Measurements from ENCODE around the gene ASS1.

ASS1 gene

DNA sequence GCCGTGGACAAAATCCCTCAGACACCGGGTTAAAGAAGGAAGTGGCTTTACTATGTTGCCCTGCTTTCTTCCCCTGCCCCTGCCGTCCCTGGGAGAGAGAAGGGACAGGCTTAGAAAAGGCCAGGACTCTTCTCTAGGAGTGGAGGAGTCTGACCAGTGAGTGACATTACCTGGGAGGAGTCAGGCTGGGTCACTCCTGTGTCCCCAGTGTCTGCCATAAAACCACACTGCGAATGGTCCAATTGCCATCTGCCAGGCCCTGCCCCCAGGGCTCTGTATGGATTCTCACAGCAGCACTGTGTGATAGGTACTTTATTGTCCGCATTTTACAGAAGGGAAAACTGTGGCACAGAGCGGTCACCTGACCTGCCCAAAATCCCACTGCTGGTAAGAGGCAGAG, 103.3 kb downstream of the ASS1 start:
- no peaks in the 10 kb centered on the region for H3K27me3 ChIP-seq (ENCODE audit: control insufficient read depth, low read length)
- no peak overlapping the region for H3K4me3 ChIP-seq (ENCODE audit: low read length)
- H3K4me2 ChIP-seq (ENCODE audit: low read length), result no peak overlapping the region
- no peak overlapping the region for H3K27ac ChIP-seq (ENCODE audit: low read depth, low read length)
- H3K9me2 ChIP-seq (replicated peaks; ENCODE audit: control insufficient read depth, low read length), result no peaks in the 10 kb centered on the region
- H3K36me3 ChIP-seq (ENCODE audit: control insufficient read depth, low read length), result no peaks in the 10 kb centered on the region
- no peaks in the 10 kb centered on the region for H4K20me1 ChIP-seq (ENCODE audit: control insufficient read depth, insufficient read depth, low read depth, low read length)
- H3K9me3 ChIP-seq (ENCODE audit: control insufficient read depth, insufficient read depth, low read length), result peaks cover 10% of the 10 kb centered on the region; the same call in 1 of the 2 replicates
- H3F3A ChIP-seq (ENCODE audit: control insufficient read depth, insufficient read depth), result no peaks in the 10 kb centered on the region
- 0 out of 2 replicates have a peak, but pooled peaks cover 2% of the 10 kb centered on the region for H3K4me1 ChIP-seq (ENCODE audit: control insufficient read depth, low read length)
- no peak for TF ChIP-seq EZH2phosphoT487 (IDR thresholded peaks at IDR 0.05; ENCODE audit: borderline replicate concordance, low read length)
- TF ChIP-seq, protein P1, sequence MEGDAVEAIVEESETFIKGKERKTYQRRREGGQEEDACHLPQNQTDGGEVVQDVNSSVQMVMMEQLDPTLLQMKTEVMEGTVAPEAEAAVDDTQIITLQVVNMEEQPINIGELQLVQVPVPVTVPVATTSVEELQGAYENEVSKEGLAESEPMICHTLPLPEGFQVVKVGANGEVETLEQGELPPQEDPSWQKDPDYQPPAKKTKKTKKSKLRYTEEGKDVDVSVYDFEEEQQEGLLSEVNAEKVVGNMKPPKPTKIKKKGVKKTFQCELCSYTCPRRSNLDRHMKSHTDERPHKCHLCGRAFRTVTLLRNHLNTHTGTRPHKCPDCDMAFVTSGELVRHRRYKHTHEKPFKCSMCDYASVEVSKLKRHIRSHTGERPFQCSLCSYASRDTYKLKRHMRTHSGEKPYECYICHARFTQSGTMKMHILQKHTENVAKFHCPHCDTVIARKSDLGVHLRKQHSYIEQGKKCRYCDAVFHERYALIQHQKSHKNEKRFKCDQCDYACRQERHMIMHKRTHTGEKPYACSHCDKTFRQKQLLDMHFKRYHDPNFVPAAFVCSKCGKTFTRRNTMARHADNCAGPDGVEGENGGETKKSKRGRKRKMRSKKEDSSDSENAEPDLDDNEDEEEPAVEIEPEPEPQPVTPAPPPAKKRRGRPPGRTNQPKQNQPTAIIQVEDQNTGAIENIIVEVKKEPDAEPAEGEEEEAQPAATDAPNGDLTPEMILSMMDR (IDR thresholded peaks at IDR 0.05; ENCODE audit: low read depth, low read length, poor library complexity, severe bottlenecking), result no peak
- no peaks in the 10 kb centered on the region for H3K79me2 ChIP-seq (ENCODE audit: control insufficient read depth, low read length)

DNA sequence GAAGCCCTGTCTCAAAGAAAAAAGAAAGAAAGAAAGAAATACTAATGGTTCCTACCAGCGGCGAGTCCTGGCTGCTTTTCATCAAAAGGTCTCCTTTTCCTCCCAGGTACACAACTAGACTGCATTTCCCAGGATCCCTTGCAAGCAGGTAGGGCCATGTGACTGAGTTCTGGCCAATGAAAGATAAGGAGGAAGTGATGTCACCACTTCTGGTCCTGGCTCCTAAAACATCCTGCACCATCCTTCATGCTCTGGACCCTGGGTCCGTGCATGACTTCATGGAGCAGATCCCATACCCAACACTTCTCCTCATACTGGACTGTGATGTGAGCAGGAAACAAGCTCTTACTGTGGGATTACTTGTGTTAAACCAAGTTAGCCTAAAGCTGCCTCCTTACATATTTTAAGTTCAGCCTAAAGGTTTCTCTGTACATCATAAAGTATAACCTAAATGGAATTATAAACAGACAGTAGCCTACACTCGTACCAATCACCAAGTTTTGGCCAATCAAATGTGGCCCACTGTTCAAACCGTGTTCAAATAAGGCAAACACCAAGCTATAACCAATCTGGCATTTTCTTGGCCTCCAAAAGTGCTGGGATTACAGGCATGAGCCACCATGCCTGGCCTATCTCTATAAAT, 104.5 kb downstream of the ASS1 start:
- Histone ChIP-seq H3K4me1 (ENCODE audit: control insufficient read depth, low read length) (0 out of 2 replicates have a peak, but pooled peaks cover 2% of the 10 kb centered on the region), H3K4me3 (ENCODE audit: low read length) (no peak overlapping the region), H3K9me2 (replicated peaks; ENCODE audit: control insufficient read depth, low read length) (no peaks in the 10 kb centered on the region), H3K36me3 (ENCODE audit: control insufficient read depth, low read length) (no peaks in the 10 kb centered on the region), H4K20me1 (ENCODE audit: control insufficient read depth, insufficient read depth, low read depth, low read length) (no peaks in the 10 kb centered on the region), H3K4me2 (ENCODE audit: low read length) (peak overlapping the region; percentile 3; the same call in 1 of the 2 replicates), H3K27ac (ENCODE audit: low read depth, low read length) (no peak overlapping the region), H3K79me2 (ENCODE audit: control insufficient read depth, low read length) (no peaks in the 10 kb centered on the region), H3F3A (ENCODE audit: control insufficient read depth, insufficient read depth) (no peaks in the 10 kb centered on the region), H3K27me3 (ENCODE audit: control insufficient read depth, low read length) (no peaks in the 10 kb centered on the region), H3K9me3 (ENCODE audit: control insufficient read depth, insufficient read depth, low read length) (peaks cover 10% of the 10 kb centered on the region; the same call in 1 of the 2 replicates)
- no peak for TF ChIP-seq EZH2phosphoT487 (IDR thresholded peaks at IDR 0.05; ENCODE audit: borderline replicate concordance, low read length)
- TF ChIP-seq, protein P1 (IDR thresholded peaks at IDR 0.05; ENCODE audit: low read depth, low read length, poor library complexity, severe bottlenecking), result no peak
